Nephron progenitor cell (in vitro differentiated cells): ENCODE results near the gene CCDC137.

Experiments used
- DNase-seq: peaks from one replicate; pipeline ENCODE4 v3.0.0; 2021
- H3K27ac Mint-ChIP-seq: 2 replicates; pipeline ENCODE4 v1.8.0; 2021; ENCODE audit warnings: mild to moderate bottlenecking, moderate library complexity, mixed read lengths
- H3K27me3 Mint-ChIP-seq: 2 replicates; pipeline ENCODE4 v1.8.0; 2021; ENCODE audit warnings: mild to moderate bottlenecking, low read depth, mixed read lengths; ENCODE audit not compliant: poor library complexity
- H3K36me3 Mint-ChIP-seq: 2 replicates; pipeline ENCODE4 v1.8.0; 2021; ENCODE audit warnings: low read depth, mixed read lengths
- H3K4me1 Mint-ChIP-seq: 2 replicates; pipeline ENCODE4 v1.8.0; 2021; ENCODE audit warnings: mixed read lengths
- H3K4me3 Mint-ChIP-seq: 2 replicates; pipeline ENCODE4 v1.8.0; 2021; ENCODE audit warnings: mild to moderate bottlenecking, moderate library complexity, mixed read lengths
- H3K9me3 Mint-ChIP-seq: 2 replicates; pipeline ENCODE4 v1.8.0; 2021; ENCODE audit warnings: mild to moderate bottlenecking, moderate library complexity, mixed read lengths
- CTCF ChIP-seq: fragments of 200-600 bp; sonication (generic); IDR thresholded peaks from 2 replicates; pipeline ENCODE4 v1.5.0; 2021; ENCODE audit warnings: antibody characterized with exemption

CCDC137 gene

GRCh38 chr17:81681672-81682071 is 15.1 kb downstream of the CCDC137 start:
- peaks cover 30% of the 10 kb centered on the region for H3K4me1 Mint-ChIP-seq
- peak overlapping the region; percentile 42 for H3K27ac Mint-ChIP-seq
- peak overlapping the region; percentile 93 for H3K4me3 Mint-ChIP-seq
- no peak for DNase-seq
- H3K36me3 Mint-ChIP-seq, result peaks cover 10% of the 10 kb centered on the region
- no peaks in the 10 kb centered on the region for H3K9me3 Mint-ChIP-seq
- TF ChIP-seq CTCF, result no peak
- H3K27me3 Mint-ChIP-seq, result no peaks in the 10 kb centered on the region

GRCh38 chr17:81682565-81683207 is 16.1 kb downstream of the CCDC137 start:
- peaks cover 2% of the 10 kb centered on the region for H3K27me3 Mint-ChIP-seq
- no peak for TF ChIP-seq CTCF
- DNase-seq, result no peak
- no peaks in the 10 kb centered on the region for H3K9me3 Mint-ChIP-seq
- peak overlapping the region; percentile 95 for H3K27ac Mint-ChIP-seq
- peak overlapping the region; percentile 93 for H3K4me3 Mint-ChIP-seq
- peaks cover 30% of the 10 kb centered on the region for H3K4me1 Mint-ChIP-seq
- peaks cover 9% of the 10 kb centered on the region for H3K36me3 Mint-ChIP-seq

- Mint-ChIP-seq H3K4me3 (peak overlapping the region; percentile 93), H3K36me3 (peaks cover 9% of the 10 kb centered on the region), H3K27me3 (peaks cover 2% of the 10 kb centered on the region), H3K27ac (peak overlapping the region; percentile 95), H3K4me1 (peaks cover 30% of the 10 kb centered on the region), H3K9me3 (no peaks in the 10 kb centered on the region)
- DNase-seq, result no peak
- TF ChIP-seq CTCF, result no peak
These were observed 16.7 kb downstream of the CCDC137 start for GRCh38 chr17:81683208-81683583.

- H3K27me3 Mint-ChIP-seq, result peaks cover 2% of the 10 kb centered on the region
- H3K27ac Mint-ChIP-seq, result peak within 1 kb of the TSS; percentile 95
- peak; percentile 98 for DNase-seq
- H3K4me3 Mint-ChIP-seq, result peak within 1 kb of the TSS; percentile 93
- no peaks in the 10 kb centered on the region for H3K9me3 Mint-ChIP-seq
- TF ChIP-seq CTCF, result no peak
- peaks cover 9% of the 10 kb centered on the region for H3K36me3 Mint-ChIP-seq
- H3K4me1 Mint-ChIP-seq, result peaks cover 30% of the 10 kb centered on the region
These were observed 17.3 kb downstream of the CCDC137 start, which contains the start of the genes ARL16 and HGS for GRCh38 chr17:81683584-81684441. Gene ARL16 (minus strand): TSS chr17:81683797. CDS start chr17:81683753, 44 bp downstream. Gene HGS (plus strand): TSS chr17:81684011. CDS start chr17:81684067, 56 bp downstream.

GRCh38 chr17:81684442-81684911 is 17.9 kb downstream of the CCDC137 start:
- Mint-ChIP-seq H3K36me3 (peaks cover 14% of the 10 kb centered on the region), H3K4me3 (peak overlapping the region; percentile 87), H3K9me3 (no peaks in the 10 kb centered on the region), H3K27ac (peak overlapping the region; percentile 83), H3K4me1 (peaks cover 30% of the 10 kb centered on the region), H3K27me3 (peaks cover 2% of the 10 kb centered on the region)
- no peak for TF ChIP-seq CTCF
- DNase-seq, result no peak
